Endodermal cell (in vitro differentiated cells): ENCODE measurements around the gene APOBEC3G. TPM values are rescaled to one million over a fixed set of nuclear protein-coding genes. Genes with fewer than 3 reads are reported as not detected.
A peak's percentile ranks its signal among the peaks of the same experiment; 100 is the strongest.

Source experiments
- DNase-seq: peaks from one replicate; pipeline ENCODE4 v3.0.0-alpha.2; 2017
- H3K27ac ChIP-seq: 2 replicates; pipeline ENCODE4 v1.5.1; 2013; ENCODE audit warnings: mild to moderate bottlenecking, low read depth, low read length, moderate library complexity
- H3K27me3 ChIP-seq: 2 replicates; pipeline ENCODE4 v1.6.1; 2013; ENCODE audit warnings: mild to moderate bottlenecking, low read length, moderate library complexity; ENCODE audit not compliant: insufficient read depth, control insufficient read depth, poor library complexity, severe bottlenecking
- H3K36me3 ChIP-seq: 2 replicates; pipeline ENCODE4 v1.7.0; 2013; ENCODE audit warnings: mild to moderate bottlenecking, low read length, moderate library complexity; ENCODE audit not compliant: control insufficient read depth, insufficient read depth
- H3K4me1 ChIP-seq: one replicate; pipeline ENCODE4 v1.7.0; 2013; ENCODE audit warnings: low read length; ENCODE audit not compliant: control insufficient read depth, insufficient read depth
- H3K4me3 ChIP-seq: 2 replicates; pipeline ENCODE4 v1.5.1; 2013; ENCODE audit warnings: mild to moderate bottlenecking, low read length, moderate library complexity
- H3K9ac ChIP-seq: 2 replicates; pipeline ENCODE4 v1.6.1; 2013; ENCODE audit warnings: mild to moderate bottlenecking, low read length, moderate library complexity; ENCODE audit not compliant: poor library complexity, severe bottlenecking; ENCODE audit errors: extremely low read depth
- H3K9me3 ChIP-seq: 2 replicates; pipeline ENCODE4 v1.6.1; 2013; ENCODE audit warnings: mild to moderate bottlenecking, low read length, moderate library complexity; ENCODE audit not compliant: control insufficient read depth
- H3K27ac Mint-ChIP-seq: 2 replicates; pipeline ENCODE4 v1.8.0; 2020; ENCODE audit warnings: mixed read lengths
- H3K27me3 Mint-ChIP-seq: 2 replicates; pipeline ENCODE4 v1.8.0; 2021; ENCODE audit warnings: mild to moderate bottlenecking, mixed read lengths; ENCODE audit not compliant: insufficient read depth
- H3K36me3 Mint-ChIP-seq: 2 replicates; pipeline ENCODE4 v1.8.0; 2020; ENCODE audit warnings: low read depth, mixed read lengths
- H3K4me1 Mint-ChIP-seq: 2 replicates; pipeline ENCODE4 v1.8.0; 2020; ENCODE audit warnings: mixed read lengths
- H3K4me3 Mint-ChIP-seq: 2 replicates; pipeline ENCODE4 v1.8.0; 2020; ENCODE audit warnings: mild to moderate bottlenecking, moderate library complexity, mixed read lengths
- H3K9me3 Mint-ChIP-seq: 2 replicates; pipeline ENCODE4 v1.8.0; 2020; ENCODE audit warnings: mild to moderate bottlenecking, mixed read lengths
- WGBS, 2 experiments: methylation state at CpG; one replicate each; pipeline versions ENCODE4 v1.1.5 to v1.1.7; 2013; ENCODE audit warnings: missing lambda C conversion rate in 2 of 2, mixed read lengths in 1 of 2; ENCODE audit not compliant: insufficient coverage in 1 of 2, insufficient read length in 1 of 2; 5-methylcytosine and 5-hydroxymethylcytosine counted together
- total RNA-seq, 2 donors: library from RNA; stranded (reverse); fragmentation: NEBNext Ultra II Directional in 1 of 2; extraction: Animal tissue kit (Norgen Biotek cat#: 25700) in 1 of 2; gene quantifications; 2 replicates in 1 of 2; 3 replicates in 1 of 2; pipeline ENCODE4 v1.2.1, GENCODE V29; 2021
- TF ChIP-seq, protein P1 (sequence below): fragments of 200-600 bp; sonication (generic); conservative IDR thresholded peaks from 2 replicates; pipeline ENCODE4 v1.5.0; 2021; ENCODE audit warnings: antibody characterized with exemption, mild to moderate bottlenecking

The APOBEC3G gene
- total RNA-seq, 2 donors from 2014 or later = 8.7 to 19.7 TPM

DNA sequence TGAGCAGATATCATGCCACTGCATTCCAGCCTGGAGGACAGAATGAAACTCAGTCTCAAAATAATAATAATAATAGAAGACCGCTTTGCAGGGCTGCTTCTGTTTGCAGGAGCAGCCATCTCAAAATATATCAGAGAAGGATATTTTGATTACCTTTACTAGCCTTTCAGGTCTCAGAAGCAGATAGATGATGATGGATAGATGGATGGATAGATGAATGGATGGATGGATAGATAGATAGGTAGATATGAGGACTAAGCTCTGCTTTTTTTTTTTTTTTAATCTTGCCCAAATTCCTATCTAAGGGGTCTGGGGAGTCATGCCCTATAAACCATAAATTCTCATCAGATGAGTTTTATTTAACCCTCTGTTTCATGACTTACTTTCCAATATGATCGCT is 38.5 kb downstream of the APOBEC3G start:
- H3K27ac Mint-ChIP-seq = no peak overlapping the region
- Histone ChIP-seq H3K4me1 (peaks cover 7% of the 10 kb centered on the region), H3K27ac (no peak overlapping the region), H3K4me3 (peak overlapping the region; percentile 67), H3K27me3 (no peaks in the 10 kb centered on the region), H3K9ac (peak overlapping the region; percentile 27), H3K36me3 (no peaks in the 10 kb centered on the region), H3K9me3 (peaks cover 5% of the 10 kb centered on the region)
- WGBS, 2 experiments = 97 to 100% methylated on average over 1 to 2 of the region's 2 CpGs
- no peak overlapping the region for H3K4me3 Mint-ChIP-seq
- peaks cover 47% of the 10 kb centered on the region for H3K4me1 Mint-ChIP-seq
- no peaks in the 10 kb centered on the region for H3K36me3 Mint-ChIP-seq
- TF ChIP-seq, protein P1, sequence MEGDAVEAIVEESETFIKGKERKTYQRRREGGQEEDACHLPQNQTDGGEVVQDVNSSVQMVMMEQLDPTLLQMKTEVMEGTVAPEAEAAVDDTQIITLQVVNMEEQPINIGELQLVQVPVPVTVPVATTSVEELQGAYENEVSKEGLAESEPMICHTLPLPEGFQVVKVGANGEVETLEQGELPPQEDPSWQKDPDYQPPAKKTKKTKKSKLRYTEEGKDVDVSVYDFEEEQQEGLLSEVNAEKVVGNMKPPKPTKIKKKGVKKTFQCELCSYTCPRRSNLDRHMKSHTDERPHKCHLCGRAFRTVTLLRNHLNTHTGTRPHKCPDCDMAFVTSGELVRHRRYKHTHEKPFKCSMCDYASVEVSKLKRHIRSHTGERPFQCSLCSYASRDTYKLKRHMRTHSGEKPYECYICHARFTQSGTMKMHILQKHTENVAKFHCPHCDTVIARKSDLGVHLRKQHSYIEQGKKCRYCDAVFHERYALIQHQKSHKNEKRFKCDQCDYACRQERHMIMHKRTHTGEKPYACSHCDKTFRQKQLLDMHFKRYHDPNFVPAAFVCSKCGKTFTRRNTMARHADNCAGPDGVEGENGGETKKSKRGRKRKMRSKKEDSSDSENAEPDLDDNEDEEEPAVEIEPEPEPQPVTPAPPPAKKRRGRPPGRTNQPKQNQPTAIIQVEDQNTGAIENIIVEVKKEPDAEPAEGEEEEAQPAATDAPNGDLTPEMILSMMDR = no peak
- H3K9me3 Mint-ChIP-seq = peaks cover 4% of the 10 kb centered on the region
- DNase-seq = no peak
- peaks cover 15% of the 10 kb centered on the region for H3K27me3 Mint-ChIP-seq

DNA sequence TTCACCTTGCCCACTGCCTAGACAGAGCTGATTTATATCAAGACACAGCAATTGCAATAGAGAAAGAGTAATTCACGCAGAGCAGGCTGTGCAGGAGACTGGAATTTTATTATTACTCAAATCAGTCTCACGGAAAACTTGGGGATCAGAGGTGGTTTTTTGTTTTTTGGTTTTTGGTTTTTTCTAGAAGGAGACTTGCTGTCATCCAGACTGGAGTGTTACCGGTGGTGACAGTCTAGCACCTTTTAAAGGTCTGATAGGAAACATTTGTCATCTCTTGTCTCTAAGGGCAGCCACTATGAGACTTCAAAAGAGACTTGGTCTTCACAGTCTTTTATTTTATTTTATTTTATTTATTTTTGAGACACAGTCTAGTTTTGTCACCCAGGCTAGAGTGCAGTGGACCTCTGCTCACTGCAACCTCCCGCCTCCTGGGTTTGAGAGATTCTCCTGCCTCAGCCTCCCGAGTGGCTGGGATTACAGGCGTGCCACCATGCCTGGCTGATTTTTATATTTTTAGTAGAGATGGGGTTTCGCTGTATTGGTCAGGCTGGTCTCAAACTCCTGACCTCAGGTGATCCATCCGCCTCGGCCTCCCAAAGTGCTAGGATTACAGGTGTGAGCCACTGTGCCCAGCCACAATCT is 39.0 kb downstream of the APOBEC3G start:
- H3K27me3 Mint-ChIP-seq = peaks cover 15% of the 10 kb centered on the region
- Histone ChIP-seq H3K27me3 (no peaks in the 10 kb centered on the region), H3K9ac (no peak overlapping the region), H3K36me3 (no peaks in the 10 kb centered on the region), H3K9me3 (peaks cover 5% of the 10 kb centered on the region), H3K4me1 (peaks cover 3% of the 10 kb centered on the region), H3K4me3 (peak overlapping the region; percentile 67), H3K27ac (no peak overlapping the region)
- H3K4me1 Mint-ChIP-seq = peaks cover 43% of the 10 kb centered on the region
- TF ChIP-seq, protein P1 = no peak
- H3K9me3 Mint-ChIP-seq = peaks cover 4% of the 10 kb centered on the region
- H3K4me3 Mint-ChIP-seq = no peak overlapping the region
- no peaks in the 10 kb centered on the region for H3K36me3 Mint-ChIP-seq
- WGBS, 2 experiments = 79 to 85% methylated on average over 9 of the region's 9 CpGs
- peak overlapping the region; percentile 55 for H3K27ac Mint-ChIP-seq
- DNase-seq = peak; percentile 35

DNA sequence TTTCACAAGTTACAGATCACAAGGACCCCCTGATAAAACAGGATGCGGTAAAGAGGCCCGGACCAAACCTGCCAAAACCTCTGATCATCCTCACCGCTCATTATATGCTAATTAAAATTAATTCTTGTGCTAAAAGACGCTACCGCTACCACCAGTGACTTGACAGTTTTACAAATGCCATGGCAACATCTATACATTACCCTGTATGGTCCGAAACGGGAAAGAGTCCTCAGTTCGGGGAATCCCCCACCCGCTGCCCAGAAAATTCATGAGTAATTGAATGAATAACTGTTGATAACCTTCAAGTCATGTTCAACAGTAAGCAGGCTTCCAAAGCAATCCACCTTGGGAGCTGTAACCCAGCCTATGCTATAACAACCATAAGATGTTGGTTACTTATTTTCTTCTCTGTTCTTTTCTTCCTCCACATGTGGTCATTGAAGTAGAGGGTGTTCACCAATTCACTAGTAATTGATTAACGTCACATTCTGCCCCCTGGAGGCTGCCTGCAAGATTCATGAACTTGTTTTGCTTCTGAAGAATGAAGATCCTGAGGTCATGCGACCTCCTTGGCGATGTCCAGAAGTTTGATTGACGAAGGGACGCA is 40.6 kb downstream of the APOBEC3G start:
- Histone ChIP-seq H3K9ac (no peak overlapping the region), H3K4me1 (peaks cover 3% of the 10 kb centered on the region), H3K36me3 (no peaks in the 10 kb centered on the region), H3K4me3 (no peak overlapping the region), H3K27me3 (no peaks in the 10 kb centered on the region), H3K9me3 (peaks cover under 1% of the 10 kb centered on the region), H3K27ac (no peak overlapping the region)
- Mint-ChIP-seq H3K4me3 (no peak overlapping the region), H3K27ac (peak overlapping the region; percentile 4), H3K4me1 (peaks cover 37% of the 10 kb centered on the region), H3K36me3 (no peaks in the 10 kb centered on the region), H3K9me3 (peaks cover 2% of the 10 kb centered on the region), H3K27me3 (peaks cover 15% of the 10 kb centered on the region)
- TF ChIP-seq, protein P1 = peak; percentile 82
- WGBS, 2 experiments = 81 to 89% methylated on average over 9 to 14 of the region's 14 CpGs
- peak; percentile 83 for DNase-seq
